H7 (cell line): Measurements from ENCODE around the gene KMT2E. TPM values are rescaled to one million over a fixed set of nuclear protein-coding genes. Genes with fewer than 3 reads are reported as not detected.
"Not testable (repeated sequence)": the region's sequence is repeated elsewhere in the genome, so short reads cannot be mapped to it uniquely, and the experiment has no call there.

Experiments
- DNase-seq: peaks from one replicate; pipeline ENCODE4 v3.0.0; 2012
- H3K27me3 ChIP-seq: 2 replicates; pipeline ENCODE4 v1.6.0; 2011; ENCODE audit warnings: mild to moderate bottlenecking, low read length; ENCODE audit not compliant: control insufficient read depth, insufficient read depth
- H3K36me3 ChIP-seq: replicated peaks from 2 replicates; pipeline ENCODE4 v1.5.1; 2011; ENCODE audit warnings: low read length; ENCODE audit not compliant: control insufficient read depth, insufficient read depth
- H3K4me3 ChIP-seq: 2 replicates; pipeline ENCODE4 v1.5.1; 2011; ENCODE audit warnings: low read depth, mild to moderate bottlenecking, control low read depth, low read length, moderate library complexity; ENCODE audit not compliant: insufficient read depth
- total RNA-seq: library from RNA; depleted of rRNA; stranded (reverse); fragments of >200 nt; shearing (Covaris generic); gene quantifications from 2 replicates; pipeline ENCODE4 v1.2.3, GENCODE V29; 2014

Gene KMT2E
- total RNA-seq, 1 experiment from 2014 or later = 19.7 TPM

- no peak for DNase-seq
- no peaks in the 10 kb centered on the region for H3K27me3 ChIP-seq
- no peak overlapping the region for H3K4me3 ChIP-seq
- no peaks in the 10 kb centered on the region for H3K36me3 ChIP-seq
Measured at GRCh38 chr7:104976966-104977636, 36.9 kb upstream of the KMT2E start.

GRCh38 chr7:104978460-104978859 is 35.5 kb upstream of the KMT2E start:
- Histone ChIP-seq H3K27me3 (no peaks in the 10 kb centered on the region), H3K4me3 (no peak overlapping the region), H3K36me3 (no peaks in the 10 kb centered on the region)
- DNase-seq = no peak

- Histone ChIP-seq H3K36me3 (no peaks in the 10 kb centered on the region), H3K27me3 (no peaks in the 10 kb centered on the region), H3K4me3 (no peak overlapping the region)
- DNase-seq = peak; percentile 63
Measured at GRCh38 chr7:104979167-104979841, 34.7 kb upstream of the KMT2E start.

GRCh38 chr7:104980440-104980839 is 33.6 kb upstream of the KMT2E start:
- Histone ChIP-seq H3K27me3 (no peaks in the 10 kb centered on the region), H3K4me3 (no peak overlapping the region), H3K36me3 (no peaks in the 10 kb centered on the region)
- no peak for DNase-seq

- no peak overlapping the region for H3K4me3 ChIP-seq
- H3K36me3 ChIP-seq = no peaks in the 10 kb centered on the region
- H3K27me3 ChIP-seq = no peaks in the 10 kb centered on the region
- peak; percentile 69 for DNase-seq
Measured at GRCh38 chr7:104980841-104981671, 32.9 kb upstream of the KMT2E start.

- Histone ChIP-seq H3K27me3 (no peaks in the 10 kb centered on the region), H3K4me3 (no peak overlapping the region), H3K36me3 (no peaks in the 10 kb centered on the region)
- DNase-seq = no peak
Measured at GRCh38 chr7:104981672-104982037, 32.4 kb upstream of the KMT2E start.

- no peak for DNase-seq
- no peaks in the 10 kb centered on the region for H3K27me3 ChIP-seq
- no peaks in the 10 kb centered on the region for H3K36me3 ChIP-seq
- H3K4me3 ChIP-seq = no peak overlapping the region
Measured at GRCh38 chr7:104982308-104983075, 31.5 kb upstream of the KMT2E start.

- H3K4me3 ChIP-seq = peak overlapping the region; percentile 54
- H3K36me3 ChIP-seq = no peaks in the 10 kb centered on the region
- DNase-seq = no peak
- H3K27me3 ChIP-seq = no peaks in the 10 kb centered on the region
Measured at GRCh38 chr7:104983076-104983577, 30.9 kb upstream of the KMT2E start.

- Histone ChIP-seq H3K27me3 (no peaks in the 10 kb centered on the region), H3K4me3 (peak overlapping the region; percentile 54), H3K36me3 (no peaks in the 10 kb centered on the region)
- peak; percentile 86 for DNase-seq
Measured at GRCh38 chr7:104983578-104984539, 30.1 kb upstream of the KMT2E start.

GRCh38 chr7:104984585-104985258 is 29.3 kb upstream of the KMT2E start:
- no peaks in the 10 kb centered on the region for H3K27me3 ChIP-seq
- peak overlapping the region; percentile 54 for H3K4me3 ChIP-seq
- no peak for DNase-seq
- no peaks in the 10 kb centered on the region for H3K36me3 ChIP-seq

GRCh38 chr7:104985259-104985617 is 28.8 kb upstream of the KMT2E start:
- no peak overlapping the region for H3K4me3 ChIP-seq
- DNase-seq = no peak
- no peaks in the 10 kb centered on the region for H3K27me3 ChIP-seq
- no peaks in the 10 kb centered on the region for H3K36me3 ChIP-seq

GRCh38 chr7:104986628-104987259 is 27.3 kb upstream of the KMT2E start:
- Histone ChIP-seq H3K27me3 (no peaks in the 10 kb centered on the region), H3K4me3 (no peak overlapping the region), H3K36me3 (no peaks in the 10 kb centered on the region; the same call in 1 of the 2 replicates)
- no peak for DNase-seq

- not testable (repeated sequence) for H3K4me3 ChIP-seq, H3K36me3 ChIP-seq, DNase-seq, H3K27me3 ChIP-seq
Measured at GRCh38 chr7:104987403-104987802, 26.6 kb upstream of the KMT2E start.
